NK-92 (cell line): Measurements from ENCODE around the gene IFT27.
"Not testable (repeated sequence)": the region's sequence is repeated elsewhere in the genome, so short reads cannot be mapped to it uniquely, and the experiment has no call there.

Experiments used
- DNase-seq: peaks from one replicate; lab custom pipeline; 2025; ENCODE audit not compliant: unreplicated experiment; lab: John Stamatoyannopoulos, UW

The IFT27 gene

DNA sequence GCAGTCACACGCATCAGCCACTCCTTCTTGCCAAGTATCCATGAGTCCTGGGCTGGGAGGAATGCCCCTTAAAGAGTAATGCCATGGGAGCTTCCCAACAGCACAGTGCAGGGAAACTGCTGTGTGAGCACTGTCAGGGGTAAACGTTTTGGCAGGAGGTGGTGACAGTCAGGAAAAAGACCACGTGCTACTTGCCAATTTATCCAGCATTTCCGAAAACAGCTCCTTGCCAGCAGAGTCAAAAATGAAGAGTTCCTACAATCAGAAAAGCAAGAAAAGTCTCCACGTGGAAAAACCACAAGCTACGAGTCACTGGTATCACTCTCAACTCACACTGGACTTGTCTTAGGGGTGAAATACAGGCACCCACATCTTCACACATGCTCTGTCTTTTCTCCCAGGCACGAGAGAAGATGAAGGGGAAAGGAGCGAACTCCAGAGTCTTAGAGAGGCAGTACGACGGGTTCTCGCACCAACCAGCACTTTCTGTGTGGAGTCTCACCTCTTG is 9.9 kb downstream of the IFT27 start:
- DNase-seq: no peak

DNA sequence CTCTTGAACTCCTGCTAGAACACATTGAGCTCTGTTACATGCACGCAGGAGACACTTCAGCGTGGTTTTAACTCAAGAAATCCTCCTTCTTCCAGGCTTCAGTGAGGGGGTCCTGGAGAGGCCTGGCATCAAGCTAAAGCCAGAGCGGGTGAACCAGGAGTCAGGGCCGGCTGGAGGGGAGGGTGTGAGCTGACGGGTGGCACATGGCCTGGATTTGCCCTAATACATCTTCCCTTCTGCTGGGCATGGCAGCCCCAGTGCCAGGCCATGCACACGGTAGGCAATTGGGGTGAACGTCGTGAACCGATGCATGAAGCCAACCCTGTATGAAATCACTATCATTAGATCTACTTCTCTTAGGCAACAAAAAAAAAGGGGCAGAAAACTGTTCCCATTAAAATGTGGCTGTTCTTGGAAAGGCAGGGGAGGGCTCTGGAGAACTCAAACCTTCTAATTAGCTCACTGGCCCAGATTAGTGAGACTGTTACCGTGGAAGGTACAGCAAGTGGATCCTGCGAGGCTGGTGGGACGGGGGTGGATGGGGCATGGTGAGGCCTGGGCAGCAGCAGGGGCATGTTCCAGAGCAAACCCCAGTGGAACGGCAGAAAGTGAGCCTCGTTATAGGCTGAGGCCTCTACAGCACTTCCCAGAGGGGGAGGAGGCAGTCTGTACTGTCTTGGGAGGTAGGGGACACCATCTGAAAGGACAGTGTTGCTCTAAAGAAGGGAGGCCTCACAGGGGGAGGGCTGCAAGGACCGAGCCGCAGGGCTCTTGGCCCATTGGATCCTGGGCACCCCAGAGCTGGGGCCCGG is 10.6 kb downstream of the IFT27 start:
- no peak for DNase-seq

DNA sequence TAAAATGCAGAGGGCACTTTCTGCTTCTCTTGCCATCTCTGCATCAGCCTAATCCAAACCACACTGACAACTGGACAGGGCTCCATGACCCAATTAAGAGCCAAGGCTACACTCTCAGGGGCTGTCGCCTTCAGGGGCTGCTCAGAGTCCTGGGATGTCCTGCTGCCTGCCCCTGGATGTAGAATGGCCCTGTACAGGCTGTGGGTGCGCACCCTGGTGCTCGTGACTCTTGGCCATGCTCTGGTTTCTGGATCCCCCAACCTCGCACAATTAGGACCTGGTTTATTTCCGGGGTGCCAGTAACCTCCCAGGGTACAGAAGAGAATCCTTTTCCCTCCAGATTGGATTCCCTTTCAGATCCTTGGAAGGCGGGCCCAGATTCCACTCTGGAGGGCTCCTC is 11.3 kb downstream of the IFT27 start:
- no peak for DNase-seq

DNA sequence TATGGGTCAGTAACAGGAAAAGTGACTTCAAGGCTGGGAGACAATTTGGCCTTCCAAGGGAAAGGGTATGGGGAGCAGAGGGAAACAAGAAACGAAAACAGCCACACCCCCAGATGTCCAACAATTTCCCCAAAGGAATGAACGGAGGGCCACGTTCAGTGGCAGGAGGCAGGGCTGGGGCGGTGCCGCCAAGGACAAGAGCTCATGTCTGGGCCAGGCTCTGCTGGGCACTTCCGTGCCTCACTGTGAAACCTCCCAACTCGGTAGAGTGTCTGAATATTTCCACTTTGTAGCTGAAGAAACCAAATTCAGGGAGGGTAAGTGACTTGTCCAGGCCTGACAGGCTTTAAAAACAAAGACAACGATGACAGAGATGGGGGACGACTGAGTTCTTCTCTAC is 11.9 kb downstream of the IFT27 start:
- DNase-seq: no peak

DNA sequence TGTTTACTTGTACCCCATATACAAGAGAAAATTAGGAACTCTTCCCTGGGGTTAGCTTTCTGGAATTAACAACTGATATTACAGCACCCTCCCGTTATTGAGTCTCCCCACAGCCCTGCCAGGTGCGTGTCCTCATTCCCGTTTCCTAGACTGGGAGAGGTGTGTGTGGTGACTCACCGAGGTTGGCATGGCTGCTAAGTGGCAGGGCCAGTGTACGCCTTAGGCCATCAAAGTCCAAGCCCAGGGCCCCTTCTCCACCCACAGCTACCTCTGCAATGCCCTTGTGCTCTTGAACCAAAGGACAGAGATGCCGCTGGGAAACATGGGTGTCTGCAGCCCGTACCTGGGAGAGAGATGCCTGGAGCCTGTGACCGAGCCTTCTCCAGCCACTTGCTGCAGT is 12.3 kb downstream of the IFT27 start:
- DNase-seq: no peak

DNA sequence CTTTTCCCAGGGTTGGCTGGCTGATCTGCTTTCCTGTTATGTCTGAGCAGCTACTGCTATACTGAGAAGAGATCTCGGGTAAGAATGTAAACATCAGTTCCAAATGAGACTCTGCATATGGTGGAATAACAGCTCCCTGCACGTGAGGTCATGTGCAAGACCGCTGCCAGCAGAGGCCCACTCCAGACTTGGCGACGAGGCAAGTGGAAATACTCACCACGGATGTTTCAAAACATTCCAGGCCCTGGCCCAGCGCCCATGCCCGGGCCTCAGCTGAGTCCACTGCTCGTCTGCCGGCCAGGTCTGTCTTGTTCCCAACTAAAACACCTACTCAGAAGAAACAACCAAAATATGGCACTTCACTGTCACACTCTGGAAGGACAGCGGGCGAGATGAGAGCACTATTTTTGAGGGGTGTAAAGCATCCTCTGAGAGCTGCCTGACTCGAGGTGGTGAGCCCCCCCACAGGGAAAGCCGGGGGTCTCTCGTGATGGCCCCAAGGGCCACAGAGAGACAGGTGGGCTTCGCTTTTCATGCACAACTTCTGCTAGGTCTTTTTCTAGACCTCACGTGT is 13.1 kb downstream of the IFT27 start:
- DNase-seq: no peak

DNA sequence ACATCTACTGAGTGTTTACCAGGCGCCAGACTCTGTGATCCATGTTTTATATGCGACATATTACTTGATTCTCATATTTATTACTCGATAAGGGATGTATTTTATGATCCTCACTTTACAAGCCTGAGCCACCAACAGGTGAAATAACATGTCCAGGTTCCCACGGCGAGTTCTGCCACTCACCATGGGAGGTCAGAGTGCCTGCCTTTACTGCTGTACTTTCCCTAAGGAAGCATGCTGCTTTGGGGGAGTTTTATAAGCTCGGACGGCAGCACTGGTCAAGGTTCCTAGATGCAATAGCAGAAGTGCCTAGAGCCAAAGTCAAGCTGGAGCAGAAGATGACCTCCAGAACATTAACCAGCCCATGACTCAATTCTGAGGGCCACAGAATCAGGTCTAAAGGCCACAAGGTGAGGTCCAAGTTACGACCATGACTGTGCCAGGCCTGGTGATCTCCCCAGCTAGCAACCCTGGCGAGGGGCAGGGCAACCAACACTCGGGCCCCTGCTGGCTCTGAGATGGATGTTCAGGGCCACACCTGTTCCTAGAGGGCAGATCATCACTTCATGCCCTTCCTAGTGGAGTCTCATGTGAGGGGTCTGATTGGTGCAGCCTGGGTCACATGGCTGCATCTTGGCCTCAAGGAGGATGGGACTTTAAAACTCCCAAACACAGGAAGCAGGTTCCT is 14.2 kb downstream of the IFT27 start:
- no peak for DNase-seq

DNA sequence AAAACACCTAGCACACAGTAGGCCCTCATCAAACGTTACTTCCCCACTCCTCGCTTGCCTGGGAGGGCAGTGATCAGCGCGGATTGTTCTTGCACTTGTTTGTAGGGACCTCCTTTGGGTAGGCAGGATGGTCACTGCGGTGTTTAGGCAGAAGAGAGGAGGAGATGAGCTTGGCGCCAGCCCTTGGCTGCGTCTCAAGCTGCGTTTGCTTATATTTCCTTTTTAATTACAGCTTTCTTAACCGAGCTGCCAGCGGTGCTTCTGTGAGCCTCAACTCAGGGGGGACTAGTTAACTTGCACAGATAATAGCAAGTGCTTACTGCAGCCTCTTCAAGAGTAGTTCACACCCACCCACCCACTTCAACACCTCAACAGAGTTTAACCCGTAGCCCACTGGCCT is 15.1 kb downstream of the IFT27 start:
- DNase-seq: no peak

DNA sequence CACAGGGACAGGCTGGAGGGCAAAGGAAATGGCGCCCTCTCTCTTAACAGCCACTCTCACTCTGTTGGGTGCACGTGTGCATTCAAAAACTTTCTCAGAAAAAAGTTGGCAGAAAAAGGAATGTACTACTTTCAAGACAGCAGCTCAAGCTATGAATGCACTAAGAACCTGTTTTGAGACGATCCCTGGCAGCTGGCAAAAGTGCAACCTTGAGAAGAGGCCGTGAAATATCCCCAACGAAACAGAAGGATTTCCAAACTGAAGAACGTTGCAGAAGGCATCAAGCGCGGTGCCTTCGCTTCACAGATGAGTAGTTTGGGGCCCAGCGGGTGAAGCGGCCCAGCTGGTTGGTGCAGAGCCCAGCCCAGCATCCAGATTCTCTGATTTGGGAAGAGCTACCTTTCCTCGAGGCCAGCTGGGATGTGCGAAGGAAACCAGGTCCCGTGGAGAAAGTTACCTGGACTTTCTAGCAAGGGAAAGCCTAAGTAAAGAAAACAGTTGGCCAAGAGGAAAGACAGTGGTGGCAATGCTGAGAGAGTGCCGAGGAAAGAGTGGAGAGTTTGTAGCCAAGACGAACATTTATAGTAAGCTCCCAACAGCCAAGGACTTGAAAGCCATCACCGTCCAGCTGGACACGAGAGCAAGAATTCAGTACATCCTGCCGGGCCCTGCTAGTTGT is 16.3 kb downstream of the IFT27 start:
- DNase-seq: no peak

DNA sequence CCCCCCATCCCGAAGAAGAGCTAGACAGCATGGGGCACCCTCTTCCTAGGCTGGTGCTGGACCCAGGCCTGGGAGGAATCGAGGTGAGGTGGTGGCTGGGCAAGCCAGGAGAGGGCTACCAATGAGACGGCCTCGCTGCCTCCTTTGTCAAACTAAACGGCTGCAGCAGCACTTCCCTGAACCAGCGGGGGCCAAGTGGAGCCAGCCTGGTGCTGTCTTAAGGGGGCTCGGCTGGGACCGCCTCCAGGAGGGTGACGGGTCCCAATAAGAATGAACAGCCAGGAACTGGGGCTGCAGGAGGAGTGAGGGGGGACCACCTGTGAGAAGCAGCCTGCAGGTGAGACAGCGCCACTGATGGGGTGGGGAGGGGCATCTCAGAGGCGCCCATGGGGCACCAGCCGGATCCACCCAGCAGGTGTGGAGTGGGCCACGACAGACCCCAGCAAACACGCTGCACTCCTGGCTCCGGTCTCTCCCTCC is 17.1 kb downstream of the IFT27 start:
- DNase-seq: no peak

DNA sequence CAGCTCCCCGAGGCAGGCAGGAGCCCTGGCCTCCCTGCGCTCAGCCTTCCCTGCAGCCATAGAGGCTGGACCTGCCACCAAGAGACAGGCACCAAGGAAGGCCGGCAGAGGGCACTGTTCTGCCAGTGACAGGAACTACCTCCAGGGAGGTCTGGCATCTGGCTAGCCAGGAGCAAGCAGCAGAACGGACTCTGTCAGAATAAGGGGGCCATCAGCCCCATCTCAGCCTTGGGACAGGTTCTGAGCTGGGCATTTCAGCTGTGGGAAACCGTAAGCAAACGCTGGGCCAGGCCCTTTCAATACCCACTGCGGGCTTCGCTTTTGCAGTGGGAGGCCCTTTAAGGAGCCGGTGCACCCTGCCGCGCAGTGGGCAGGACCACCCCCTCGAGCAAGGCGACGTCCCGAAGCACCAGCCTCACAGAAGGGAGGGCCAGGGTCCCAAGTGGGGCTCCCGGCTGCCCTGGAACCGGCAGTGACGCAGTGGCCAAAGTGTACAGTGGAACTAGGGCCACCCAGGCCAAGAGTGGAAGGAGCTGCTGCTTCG is 18.2 kb downstream of the IFT27 start:
- no peak for DNase-seq

DNA sequence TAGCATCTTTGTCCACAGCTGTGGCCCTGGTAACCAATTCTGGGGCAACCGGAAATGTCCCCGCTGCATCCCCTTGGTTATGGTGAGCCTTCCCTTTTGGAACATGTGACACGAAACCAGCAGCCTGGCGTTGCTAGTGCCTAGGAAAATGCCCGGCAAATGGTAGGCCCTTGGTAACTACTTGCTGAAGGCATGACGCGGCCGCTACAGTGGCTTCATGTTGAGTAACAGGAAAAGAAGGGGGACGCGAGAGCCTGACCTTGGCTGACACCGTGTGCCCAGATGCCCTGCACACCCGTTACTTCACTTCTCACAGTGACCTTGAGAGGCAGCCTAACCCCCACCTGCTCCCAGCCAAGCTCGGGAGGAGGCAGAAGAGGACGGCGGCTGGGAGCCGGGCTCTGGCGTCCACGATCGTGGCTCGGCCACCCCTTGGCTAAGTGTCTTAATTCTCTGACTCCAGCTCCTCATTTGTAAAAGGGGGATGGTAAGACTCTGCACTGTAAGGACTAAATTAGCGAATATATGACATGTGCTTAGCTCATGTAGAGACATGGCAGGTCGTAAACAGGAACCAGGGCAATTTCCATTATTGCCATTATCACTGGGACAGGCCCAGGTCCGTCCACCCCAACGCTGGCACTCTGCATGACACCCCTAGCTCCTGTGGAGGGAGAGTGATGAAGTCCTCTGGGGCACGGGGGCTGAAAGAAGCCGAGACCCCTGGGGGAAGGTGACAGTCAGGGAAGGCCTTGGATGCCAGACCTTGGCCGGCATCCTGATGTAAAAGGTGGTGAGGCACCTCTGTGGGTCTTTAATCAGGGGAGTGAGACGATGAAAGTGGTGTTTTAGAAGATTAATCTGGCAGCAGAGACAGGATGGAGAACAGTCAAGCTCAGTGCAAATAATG is 18.9 kb downstream of the IFT27 start:
- no peak for DNase-seq

DNA sequence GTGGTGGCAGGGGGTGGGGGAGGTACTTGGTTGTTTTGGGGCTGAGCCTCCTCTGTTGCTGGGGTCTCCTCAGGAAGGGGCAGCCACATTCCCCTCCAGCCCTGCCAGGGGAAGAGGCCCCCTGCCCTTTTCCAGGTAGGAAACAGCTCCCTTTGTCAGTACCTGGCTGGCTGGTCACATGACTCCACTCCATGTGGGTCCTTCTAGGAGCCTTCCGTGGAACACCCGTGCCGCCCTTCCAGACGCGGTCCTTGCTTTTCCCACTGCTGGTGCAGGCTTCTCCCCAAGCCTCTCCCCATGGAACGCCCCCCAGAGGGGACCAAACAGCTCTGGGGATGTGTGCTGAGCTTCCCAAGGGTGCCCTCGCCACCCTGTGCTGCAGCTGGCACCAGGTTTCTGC is 19.9 kb downstream of the IFT27 start:
- no peak for DNase-seq

DNA sequence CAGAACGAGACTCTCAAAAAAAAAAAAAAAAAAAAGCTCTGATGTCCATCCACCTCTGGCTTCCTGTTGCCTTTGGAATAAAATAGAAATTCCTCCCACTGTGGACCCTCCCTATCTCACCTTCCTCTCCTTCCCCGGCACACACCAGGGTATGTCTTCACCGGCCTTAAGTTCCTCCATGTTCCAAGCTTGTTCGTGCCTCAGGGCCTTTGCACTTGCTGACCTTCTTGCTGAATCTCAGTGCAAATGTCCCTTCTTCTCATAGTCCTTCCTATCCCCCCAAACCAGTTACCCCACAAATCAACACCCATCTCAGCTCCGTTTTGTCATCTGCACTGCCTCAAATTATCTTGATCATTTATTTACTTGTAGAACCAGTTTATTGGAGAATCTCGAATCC is 20.6 kb downstream of the IFT27 start:
- DNase-seq: no peak

DNA sequence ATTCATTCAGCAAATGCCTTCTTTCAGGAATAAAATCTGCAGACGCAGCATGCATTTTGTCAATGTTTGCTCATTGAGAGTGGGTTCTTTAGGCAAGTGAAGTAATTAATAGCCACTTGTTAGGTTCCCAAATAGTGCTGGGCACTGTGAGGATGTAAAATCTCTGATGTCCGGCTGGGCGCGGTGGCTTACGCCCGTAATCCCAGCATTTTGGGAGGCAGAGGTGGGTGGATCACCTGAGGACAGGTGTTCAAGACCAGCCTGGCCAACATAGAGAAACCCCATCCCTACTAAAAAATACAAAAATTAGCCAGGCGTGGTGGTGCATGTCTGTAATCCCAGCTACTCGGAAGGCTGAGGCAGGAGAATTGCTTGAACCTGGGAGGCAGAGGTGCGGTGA is 21.0 kb downstream of the IFT27 start:
- DNase-seq: not testable (repeated sequence)

DNA sequence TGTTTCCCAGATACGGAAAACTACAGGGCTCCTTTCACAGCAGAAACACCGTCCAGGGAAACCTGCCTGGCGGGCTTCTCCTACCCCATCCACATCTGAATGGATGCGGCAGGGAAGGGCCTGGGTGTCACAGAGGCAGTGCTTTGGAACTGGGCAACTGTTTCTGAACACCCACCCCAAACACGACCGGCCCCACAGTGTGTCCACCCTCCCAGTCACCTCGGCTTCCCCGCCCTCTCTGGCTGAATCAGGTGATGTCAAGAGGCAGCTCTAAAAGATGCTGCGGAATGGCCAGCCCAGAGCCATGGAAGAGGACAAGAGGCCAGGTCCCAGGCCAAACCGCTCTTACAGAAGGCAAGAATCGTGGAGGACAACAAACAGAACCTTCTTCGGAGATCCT is 22.0 kb downstream of the IFT27 start:
- no peak for DNase-seq

DNA sequence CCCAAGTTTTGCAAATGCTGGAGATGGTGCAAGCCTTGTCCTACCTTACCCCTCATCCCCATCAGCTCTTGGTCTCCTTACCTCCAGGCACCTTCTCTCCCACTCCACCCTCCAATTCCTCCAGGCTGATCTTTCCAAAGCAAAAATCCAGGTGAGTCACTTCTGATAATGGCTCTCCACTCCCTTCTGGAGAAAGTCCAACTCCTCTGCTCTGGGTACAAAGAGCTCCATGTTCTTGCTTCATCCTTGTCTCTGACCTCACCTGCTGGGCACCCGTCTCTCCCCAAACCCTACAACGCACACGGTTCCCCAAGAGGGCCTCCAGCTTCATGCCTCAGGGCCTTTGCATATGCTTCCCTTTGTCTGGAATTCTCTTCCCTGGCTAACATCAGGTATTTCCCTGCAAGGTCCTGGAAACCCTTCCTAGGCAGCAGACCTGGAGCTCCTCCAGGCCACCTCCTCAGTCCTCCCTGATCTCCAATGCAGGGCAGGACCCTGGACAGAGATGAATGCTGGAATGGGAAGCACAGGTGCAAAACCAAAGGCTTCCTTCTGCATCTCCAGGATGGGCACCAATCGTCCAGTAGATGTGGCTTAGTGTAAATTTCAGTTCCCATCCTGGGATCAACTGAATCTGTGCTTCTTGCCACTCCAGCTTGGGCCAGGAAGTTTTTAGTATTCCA is 22.7 kb downstream of the IFT27 start:
- DNase-seq: no peak

DNA sequence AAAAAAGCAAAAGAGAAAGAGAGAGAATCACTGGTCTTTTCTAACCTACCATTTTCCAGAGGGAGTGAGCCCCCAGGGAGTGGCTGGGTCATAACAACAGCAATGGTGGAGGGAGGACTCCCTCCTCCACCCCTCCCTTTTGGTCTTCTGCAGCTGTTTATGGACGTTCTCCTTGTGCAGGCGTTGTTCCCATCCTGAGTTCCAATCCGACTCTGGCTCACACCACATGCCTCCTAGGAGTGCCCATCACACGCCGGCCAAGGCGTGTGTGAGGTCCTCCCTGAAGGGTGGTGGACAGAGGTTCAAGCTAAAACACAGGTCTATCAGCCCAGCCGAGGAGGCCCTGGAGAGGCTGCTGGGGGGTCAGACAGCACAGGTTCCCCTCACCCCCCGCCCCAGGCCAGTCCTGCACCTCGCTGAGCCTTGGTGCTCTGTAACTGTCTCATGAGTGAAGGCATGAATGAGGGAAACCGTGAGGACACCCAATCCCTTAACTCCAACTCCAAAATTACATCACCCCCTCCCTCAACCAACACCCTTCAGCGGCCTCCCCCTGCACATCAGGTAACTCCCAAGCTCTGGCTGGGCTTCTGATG is 29.4 kb downstream of the IFT27 start:
- DNase-seq: no peak

DNA sequence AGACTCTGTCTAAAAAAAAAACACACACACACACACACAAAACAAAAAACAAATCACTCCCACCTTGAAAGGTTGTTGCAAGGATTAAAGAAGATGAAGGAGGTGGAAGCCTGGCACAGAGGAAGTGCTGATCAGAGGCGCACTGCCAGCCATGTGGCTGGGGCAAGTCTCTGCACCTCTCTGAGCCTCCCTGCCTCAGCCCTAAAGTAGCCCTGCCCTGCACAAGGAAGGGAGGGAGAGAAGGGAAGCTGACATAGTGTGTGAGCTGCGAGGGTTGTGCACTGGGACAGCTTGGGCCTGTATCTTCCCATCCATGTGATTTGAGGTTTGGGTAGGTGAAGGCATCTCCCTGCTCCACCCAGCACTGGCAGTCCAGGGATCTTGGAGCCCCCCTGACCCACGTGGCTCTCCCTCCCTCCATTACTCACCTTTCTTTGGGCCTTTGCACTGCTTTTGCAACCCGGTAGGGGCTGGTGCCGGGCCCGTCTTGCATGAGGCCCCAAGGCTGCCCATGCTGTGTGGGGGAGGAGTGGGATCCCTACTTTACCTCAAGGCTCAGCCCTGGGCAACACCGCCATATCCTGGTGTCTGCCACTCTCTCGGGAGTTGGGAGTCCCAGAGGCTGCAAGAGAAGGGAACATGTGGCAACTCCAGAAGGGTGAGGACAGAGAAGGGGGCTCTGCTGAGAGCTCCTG is 30.5 kb downstream of the IFT27 start:
- no peak for DNase-seq
